ENCODE measurements around the gene DENND1A.

DNA sequence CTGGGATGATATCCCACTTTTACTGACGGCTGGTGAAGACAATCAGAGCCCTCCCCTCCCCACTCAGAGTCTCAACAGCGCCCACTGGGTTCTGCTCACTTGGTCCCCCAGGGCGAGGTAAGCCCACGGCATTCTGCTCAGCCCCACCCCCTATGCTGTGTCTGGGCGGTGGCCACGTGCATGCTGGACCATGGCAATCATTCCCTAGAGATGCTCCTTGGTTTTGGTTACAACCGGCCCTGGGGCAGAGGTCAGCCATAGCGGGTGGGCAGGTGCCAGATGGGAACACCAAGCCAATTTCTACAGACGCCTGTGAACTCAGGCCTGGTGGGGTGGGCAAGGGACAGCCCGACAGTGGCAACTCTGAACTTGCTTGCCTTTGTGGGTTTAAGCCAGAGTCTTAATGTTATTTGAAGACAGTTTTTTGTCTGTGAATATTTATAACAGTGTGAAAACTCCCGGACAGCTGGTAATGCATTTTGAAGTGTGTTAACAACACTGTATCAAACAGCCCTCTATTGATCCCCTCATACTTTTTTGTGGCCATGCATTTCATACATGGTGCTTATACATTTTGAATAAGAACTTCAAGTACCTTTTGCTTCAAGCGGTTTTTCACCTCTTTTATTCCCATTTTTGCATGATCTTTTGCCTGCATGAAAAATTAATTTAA lies 479.7 kb downstream of the DENND1A start:
- TF ChIP-seq, protein P1, sequence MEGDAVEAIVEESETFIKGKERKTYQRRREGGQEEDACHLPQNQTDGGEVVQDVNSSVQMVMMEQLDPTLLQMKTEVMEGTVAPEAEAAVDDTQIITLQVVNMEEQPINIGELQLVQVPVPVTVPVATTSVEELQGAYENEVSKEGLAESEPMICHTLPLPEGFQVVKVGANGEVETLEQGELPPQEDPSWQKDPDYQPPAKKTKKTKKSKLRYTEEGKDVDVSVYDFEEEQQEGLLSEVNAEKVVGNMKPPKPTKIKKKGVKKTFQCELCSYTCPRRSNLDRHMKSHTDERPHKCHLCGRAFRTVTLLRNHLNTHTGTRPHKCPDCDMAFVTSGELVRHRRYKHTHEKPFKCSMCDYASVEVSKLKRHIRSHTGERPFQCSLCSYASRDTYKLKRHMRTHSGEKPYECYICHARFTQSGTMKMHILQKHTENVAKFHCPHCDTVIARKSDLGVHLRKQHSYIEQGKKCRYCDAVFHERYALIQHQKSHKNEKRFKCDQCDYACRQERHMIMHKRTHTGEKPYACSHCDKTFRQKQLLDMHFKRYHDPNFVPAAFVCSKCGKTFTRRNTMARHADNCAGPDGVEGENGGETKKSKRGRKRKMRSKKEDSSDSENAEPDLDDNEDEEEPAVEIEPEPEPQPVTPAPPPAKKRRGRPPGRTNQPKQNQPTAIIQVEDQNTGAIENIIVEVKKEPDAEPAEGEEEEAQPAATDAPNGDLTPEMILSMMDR (IDR thresholded peaks at IDR 0.05): no peak
- TF ChIP-seq POLR2A (IDR thresholded peaks at IDR 0.05): no peak
